Colon (tissue), 2 donors: ENCODE data around the gene ADAMTS17.

Experiments used
- FAIRE-seq: peaks from 2 replicates; lab custom pipeline; 2012; peaks lifted over from hg19 to GRCh38; lab: Jason Lieb, UNC
- donor health status: control.
- donor health status: control.

The ADAMTS17 gene

DNA sequence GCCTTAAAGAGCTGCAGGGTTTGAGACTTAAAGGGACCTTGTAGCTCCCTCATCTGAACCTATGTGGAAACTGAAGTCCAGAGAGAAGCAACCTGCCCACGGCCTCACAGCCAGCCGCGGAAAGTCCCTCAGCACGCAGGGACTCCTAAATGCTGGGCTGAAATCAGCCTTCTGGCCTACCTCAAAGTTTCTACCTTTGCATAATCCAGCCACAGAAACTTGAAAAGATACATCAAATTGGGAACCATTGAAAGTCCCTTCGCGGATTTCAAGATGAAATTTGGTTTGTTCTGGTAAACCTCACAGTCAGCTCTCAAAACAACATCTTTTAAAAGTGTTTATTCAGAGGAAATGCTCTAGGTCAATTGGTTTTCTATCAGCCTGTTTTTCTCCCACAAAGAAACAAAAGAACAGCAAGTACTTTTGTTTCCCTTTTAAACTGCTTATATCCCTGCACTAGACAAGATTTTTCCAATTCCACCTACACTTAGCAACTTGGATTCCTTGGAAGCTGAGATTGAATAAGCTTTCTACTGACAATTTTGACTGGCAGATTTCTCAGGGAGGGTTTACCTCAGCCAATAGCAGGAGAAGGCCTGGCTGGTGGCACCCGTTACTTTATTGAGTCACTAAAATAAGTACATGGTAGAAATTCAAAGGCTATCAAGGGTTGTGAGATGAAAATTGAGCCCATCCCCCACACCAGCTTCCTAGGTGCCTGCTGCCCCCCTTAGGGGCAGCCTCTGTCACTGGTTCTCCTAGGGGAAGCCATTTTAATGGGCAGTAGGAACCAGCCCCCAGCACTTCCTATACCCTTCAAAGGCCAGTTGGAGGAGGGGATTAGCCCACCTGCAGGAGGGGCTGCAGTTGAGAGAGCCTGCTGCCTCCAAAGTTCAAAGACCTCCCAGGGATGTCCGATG lies 171.2 kb downstream of the ADAMTS17 start:
- FAIRE-seq, result no peak

DNA sequence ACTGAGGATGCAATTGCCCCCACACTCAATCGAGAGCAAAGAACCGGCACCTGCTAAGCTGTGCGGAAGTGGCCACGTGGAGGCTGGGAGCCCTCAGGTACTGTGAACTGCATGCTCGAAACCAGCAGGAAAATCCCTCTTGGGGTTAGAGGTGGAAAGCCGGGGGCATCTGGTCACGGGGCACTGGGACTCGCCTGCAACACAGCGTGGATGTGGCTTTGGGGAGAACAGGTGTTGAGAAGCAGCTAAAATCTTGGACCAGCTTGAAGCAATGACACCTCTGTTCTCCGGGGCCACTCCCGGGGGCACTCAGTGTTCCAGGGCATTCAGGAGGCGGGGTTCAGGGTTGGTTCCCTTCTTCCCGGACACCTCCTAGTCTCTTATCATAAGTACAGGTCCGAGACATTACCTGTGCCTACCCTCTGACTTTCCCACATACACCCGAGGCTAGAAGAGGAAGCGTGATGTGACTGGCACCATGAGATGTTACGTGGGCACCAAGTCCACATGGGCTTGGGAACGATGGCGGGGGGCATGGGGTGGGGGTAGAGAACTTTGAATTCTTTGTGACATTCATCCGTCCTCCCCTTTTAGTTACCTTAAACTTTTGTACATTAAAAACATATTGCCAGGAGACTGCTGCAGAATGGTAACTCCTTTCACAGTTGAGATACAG lies 172.0 kb downstream of the ADAMTS17 start:
- no peak for FAIRE-seq

DNA sequence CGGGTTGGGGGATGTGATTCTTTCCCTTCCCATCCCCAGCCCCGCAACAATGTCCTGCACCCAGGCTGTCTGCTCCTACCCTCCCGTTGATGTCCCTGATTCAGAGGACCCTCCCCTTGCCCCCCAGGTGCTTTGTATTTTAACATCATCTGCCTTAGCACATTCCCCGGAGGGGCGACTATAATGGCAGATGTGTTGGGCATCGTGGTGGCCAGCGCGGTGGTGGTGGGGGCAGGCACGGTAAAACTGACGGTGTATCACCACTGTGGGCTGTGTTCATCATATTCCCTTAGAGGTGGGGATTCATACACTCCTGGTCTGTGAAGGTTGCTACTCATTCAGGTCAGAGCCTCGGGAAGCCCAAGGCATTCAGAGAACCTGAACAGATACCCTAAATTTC lies 173.0 kb downstream of the ADAMTS17 start:
- FAIRE-seq, result no peak

DNA sequence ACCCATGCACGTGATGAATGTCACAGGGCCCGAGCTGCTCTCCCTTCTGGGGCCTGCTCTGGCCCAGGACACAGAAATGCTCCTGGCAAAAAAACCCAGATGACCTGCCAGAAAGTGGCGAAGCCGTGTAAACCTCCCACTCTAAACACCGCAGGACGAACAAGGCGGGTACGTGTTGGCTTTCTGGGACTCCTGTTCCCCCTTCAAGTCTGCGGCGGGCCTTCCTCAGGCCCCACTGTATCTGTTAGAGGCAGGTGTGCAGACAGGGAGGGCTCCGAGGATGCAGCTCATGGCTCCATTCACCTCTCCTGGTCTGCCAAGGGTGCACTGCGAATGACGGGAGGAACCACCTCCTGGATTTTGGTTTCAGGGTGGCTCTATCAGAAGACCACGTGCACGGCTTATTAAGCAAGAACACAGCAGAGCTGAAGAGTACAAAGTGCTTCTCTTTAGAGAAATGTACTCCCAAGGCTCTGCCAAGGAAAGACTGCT lies 173.8 kb downstream of the ADAMTS17 start:
- FAIRE-seq, result no peak

DNA sequence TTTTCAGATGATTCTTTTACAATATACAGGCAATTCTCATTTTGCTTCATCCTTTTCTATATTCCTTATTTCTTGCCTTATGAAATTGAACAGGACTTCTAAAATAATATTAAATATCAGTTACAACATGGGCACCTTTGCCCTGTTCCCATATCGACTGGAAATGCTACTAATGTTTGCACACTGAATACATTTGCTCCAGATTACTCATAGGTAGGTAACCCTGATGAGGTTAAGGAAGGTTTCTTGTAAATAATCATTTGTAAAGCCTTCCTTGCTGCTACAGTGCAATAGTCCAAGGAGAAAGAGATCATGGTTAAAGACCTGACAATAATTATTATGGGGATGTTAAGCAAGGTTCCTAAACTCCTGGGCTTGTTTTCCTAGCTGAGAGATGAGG lies 175.5 kb downstream of the ADAMTS17 start:
- no peak for FAIRE-seq

DNA sequence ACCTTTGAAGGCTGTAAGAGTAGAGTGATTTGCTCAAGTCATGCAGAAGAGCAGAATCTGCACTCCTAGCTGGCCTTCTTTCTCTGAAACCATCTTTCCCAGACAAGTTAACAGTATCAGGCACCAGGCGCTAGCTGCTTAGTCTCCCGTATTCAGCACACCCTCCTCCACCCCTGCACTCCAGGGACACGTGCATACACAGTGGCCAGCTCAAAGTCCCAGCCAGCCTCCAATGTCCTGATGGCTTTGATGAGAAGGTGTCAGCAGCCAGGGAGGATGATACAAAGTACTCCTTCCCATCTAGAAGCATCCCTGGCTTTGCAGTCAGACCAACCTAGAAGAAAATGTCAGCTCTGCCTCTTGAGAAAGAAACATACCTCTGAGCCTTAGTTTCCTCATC lies 177.8 kb downstream of the ADAMTS17 start:
- FAIRE-seq, result no peak

DNA sequence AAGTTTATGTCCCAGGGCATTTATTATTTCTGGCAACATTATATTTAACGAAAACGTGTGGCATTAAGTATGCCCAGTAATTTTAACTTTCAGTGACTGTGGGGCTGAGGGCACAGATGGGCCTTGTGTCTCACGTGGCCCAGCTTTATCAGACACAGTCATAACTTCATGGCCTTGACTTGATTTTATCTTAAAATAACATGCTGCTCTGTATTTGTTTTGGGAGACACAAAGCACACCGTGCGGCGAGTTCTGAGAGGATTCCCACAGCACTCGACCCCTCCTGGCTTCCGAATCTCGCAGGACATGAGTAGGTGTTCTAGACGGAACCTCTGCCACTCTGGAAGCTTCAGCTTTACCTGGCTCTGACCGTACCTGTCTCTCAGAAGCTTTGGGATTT lies 180.8 kb downstream of the ADAMTS17 start:
- no peak for FAIRE-seq

DNA sequence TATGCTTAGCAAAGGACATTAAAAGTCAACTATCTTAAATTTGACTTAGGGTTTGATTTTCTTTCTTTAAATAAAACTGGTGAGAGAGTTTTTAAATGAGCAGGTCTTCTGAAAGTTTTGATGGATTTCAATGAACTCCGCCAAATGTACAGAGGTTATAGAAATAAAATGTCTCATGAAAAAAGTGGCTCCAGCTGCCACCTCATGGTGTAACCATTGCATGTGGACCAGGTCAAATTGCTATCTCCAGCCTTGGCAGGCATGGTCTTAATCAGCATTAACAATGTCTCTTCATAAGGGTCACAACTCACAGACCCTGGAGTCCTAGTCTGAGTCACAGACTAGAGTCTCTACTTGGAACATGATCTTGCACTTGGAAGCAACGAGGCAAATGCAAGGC lies 182.3 kb downstream of the ADAMTS17 start:
- no peak for FAIRE-seq

DNA sequence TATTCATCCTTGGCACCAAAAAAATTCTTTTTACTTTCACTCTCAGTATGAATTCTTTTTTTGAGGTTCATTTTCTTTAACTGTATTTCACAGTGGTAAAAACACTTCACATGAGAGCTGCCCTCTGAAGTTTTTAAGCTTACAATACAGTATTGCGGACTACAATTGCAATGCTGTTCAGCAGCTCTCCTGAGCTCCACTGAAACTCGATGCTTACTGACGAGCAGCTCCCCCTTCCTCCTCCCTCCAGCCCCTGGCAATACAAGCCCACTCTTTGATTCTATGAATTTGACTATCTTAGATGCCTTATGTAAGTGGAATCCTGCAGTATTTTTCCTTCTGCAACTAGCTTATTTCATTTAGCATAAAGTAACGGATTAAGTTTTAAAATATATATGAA lies 183.4 kb downstream of the ADAMTS17 start:
- FAIRE-seq, result no peak

DNA sequence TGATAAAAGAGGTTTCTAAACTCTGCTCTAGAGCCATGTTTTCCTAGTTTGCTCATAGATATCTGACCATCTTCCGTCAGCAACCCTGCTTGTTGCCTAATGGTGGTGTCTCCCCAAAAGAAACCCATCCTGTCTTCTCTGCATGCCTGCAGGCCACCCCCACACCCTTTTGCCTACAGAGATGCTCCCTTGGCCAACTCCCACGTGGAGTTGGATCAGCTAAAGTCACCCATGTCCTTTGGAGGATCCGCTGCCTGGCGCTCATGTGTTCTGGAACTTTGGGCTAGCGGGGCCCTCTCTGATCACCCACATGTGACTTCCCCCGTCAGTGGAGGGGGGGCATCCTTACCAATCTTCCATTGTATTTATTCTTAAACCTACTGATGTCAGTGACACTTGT lies 185.6 kb downstream of the ADAMTS17 start:
- FAIRE-seq, result no peak

DNA sequence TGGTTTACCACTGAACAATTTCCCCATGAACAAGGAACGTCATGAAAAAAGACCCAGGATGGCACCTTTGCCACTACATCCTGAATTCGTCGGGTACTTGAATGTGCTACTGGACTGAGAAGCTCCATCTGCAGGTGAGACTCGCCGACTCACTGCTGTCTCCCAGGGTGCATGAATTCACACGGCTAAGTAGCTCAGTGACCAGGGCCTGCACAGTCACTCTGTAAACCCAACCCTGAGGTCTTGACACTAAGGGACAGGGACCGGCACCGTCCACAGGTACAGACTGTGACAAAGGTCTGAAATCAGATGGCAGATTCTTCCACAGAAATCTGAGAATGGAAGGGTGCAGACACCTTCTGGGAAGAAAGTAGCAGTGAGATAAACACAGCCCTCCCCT lies 187.4 kb downstream of the ADAMTS17 start:
- FAIRE-seq, result no peak

DNA sequence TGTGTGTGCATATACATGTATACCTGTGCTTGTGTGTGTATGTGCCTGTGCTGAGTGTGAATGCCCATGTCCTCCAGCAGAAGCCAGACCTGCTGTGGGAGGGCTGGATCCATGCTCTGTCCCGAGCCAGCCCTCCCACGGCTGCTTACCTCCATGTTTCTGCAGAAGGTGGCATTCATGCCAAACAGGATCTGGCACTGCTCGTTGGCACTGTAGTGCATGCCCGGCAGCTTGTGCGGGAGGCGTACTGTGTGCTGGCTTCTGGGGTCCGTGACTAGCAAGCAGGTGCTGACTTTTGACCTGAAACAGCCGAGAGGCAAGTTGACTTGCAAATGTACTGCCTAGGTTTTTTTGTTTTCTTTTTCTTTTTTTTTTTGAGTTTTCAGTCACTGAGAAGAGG lies 189.3 kb downstream of the ADAMTS17 start:
- FAIRE-seq, result no peak

DNA sequence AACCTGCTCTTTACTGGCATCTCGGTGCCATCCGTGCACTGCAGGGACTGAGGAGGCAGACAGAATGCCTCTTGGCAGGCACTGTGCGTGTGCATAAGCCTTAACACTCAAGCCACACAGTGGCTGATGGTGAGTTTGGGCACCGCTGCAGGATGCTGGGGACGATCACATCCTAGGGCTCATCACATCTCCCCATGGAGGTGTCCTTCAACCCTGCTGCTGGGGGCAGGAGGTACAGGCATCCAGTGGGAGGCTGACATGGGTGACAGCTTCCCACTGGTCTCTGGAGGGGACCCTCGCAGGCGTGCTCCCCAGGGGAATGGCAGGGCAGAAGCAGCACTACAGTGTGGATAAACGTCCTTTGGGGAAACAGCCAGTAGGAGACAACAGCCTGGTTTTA lies 190.9 kb downstream of the ADAMTS17 start:
- FAIRE-seq, result no peak

DNA sequence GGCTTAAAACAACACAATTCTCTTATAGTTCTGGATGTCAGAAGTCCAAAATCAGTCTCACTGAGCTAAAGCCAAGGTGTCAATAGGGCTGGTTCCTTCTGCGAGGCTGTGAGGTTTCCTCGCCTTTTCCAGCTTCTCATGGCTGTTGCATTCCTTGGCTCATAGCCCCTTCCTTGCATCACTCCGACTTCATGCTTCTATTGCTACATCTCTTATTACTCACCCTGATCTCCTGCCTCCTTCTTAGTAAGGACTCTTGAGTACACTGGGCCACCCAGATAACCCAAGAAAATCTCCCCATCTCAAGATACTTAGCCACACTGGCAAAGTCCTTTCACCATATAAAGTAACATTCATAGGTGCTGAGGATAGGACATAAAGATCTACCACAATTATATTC lies 193.9 kb downstream of the ADAMTS17 start:
- FAIRE-seq, result no peak

DNA sequence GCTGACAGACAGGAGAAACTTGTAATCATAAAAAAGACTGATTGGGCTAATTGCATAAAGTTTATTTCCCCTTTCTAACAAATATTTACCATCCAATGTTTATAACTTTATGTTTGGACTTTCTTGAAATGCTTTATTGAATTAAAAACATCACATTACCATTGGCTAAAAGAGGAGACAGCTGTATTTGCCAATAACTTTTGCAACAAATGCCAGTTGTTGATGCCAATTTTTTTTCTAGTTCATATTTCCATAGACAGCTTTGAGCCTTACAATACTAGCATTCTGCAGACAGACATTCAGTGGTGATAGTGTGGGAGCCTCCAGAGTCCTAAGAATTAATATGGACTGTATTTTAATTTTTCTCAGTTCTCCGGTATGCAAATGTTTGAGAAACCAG lies 198.4 kb downstream of the ADAMTS17 start:
- FAIRE-seq, result no peak

DNA sequence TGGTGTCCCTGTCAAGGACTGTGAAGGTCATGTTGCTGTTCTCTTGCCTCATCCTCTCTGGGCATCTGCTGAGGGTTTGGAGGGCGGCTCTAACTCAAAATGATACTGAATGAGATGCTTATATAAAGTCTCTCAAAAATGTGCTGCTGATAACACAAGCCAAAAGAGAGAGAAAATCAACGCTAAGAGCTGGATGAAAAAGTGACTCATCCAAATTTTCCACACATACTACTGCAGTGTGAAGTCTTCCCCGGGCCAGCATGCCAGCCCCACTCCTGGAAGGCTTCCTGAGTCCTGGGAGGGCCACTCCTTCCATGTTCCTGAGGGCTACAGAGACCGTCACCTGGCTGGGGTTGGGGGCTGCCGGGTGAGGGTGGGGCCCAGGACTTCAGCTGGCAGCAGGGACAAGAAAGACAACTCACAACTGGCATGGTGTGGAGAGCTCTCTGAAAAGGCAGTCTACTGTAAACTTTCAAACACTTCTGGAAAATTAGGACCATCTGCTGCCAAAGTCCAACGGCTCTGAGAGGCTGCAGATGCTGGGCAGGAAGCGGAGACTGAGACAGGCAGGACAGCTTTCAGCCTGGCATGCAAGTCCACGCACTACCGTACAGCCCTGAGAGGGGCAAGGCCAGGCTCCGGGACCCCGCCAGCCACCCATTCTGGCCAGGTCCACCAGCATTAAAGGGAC lies 200.3 kb downstream of the ADAMTS17 start:
- no peak for FAIRE-seq

DNA sequence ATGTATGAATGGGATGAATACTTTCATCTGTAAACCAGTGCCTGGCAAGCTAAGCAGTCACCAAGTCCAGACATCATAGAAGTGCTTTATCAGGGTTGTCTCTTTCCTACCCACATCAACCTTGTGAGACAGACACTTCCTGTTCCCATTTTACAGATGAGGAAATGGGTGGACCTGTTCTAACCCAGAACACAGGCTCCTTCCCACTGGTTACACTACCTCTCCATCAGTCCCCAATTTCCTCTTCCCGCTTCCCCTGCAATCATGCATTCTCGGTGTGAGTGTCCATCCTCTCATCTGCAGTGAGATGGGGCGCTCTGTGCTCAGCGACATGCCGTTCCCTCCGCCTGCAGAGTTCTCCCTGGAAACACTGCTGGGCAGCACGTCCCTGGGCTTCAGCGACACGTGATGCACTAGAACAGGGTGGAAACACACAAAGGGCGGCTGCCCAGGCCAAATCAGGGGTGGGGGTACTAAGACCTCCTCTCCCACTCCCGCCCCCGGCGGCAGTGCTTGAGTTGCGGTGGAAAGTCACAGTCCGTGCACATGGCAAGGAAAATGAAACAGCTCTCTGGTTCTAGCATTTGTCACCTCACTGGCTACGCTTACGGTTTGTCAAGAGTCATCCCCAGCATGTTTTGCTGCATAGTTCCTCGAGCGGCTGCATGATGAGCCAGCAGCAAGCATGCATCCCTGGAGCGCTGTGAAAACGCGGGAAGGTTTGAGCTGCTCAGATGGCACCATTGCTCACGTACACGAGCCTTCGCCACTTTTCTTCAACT lies 201.1 kb downstream of the ADAMTS17 start:
- FAIRE-seq, result no peak

DNA sequence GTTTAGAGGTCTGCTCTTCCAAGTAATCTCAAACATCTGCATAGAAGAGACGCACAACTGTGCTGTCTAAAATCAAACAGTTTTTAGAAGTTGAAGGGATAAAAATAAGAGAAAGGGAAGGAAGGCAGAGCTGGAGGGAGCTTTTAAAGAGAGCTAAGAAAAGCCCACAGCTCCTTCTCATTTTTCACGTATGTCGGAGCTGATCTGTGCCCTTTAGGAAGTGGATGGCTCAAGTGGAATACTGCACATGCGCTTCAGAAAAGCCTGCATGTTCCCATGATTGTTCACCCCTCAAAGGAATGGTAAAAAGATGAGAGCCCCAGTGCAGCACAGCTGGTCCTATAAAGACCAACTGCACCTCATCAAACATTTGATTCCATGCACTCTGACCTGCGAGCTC lies 207.2 kb downstream of the ADAMTS17 start:
- no peak for FAIRE-seq

DNA sequence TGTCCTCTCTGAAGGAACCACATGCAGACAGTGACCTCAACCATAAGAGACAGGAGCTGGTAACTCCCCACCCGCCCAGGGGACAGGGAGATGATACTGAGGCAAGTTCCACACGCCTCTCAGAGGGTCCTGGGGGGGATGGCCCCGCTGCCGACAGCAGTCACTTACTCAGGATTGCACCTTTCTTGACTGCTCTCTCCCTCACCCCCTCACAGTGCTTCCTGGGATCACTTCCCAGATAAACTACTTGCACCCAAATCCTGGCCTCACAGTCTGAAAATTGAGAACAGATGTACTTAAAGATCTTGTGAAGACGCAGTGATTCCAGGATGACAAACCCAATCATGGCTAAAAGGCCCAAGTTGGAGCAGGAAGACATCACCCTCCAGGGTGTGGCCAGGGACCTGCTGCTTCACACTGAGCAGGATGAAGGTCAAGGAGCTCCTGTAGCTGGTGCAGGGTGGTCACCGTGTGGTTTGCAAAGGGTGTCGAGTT lies 207.6 kb downstream of the ADAMTS17 start:
- FAIRE-seq, result no peak

DNA sequence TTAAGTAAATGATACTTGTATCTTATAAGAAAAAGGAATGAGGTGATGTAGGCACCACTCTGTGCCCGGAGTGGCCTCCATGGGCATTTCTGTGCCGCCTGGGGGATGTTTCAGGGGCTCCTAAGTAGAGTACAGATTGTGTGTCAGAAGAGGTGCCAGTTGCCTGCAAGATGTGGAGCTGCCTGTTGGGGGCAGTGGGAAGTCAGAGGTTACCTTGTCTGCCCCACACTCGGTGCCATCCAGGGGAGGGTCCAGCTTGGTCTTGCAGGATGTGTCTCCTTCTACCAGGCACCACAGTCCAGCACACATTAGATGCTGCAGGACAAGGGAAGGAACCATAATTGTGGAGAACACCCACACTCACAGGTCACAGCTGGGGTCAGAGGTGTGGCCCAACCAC lies 208.8 kb downstream of the ADAMTS17 start:
- FAIRE-seq, result no peak

DNA sequence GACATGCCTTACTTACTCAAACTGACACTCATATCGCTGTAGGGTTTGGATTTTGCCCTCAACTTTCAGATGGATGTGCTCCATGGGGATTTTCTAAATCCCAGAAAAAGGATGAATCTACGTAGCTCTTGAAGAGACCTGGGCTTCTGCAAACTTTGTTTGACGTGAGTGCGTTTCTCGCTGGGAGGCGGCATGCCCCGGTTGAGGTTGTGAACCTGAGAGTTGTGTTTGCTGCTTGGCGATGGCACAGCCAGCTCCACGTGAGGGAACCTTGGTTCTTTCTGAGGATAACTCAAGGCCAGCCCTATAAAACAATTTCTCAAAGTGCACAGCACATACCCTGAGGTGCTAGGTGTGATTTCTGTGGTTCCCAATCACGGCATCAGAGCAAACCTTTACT lies 209.5 kb downstream of the ADAMTS17 start:
- no peak for FAIRE-seq
